HG02970 (cell line): Measurements from ENCODE around the gene FOXS1.

Source experiments
- ATAC-seq: cut with Tn5 transposase; IDR thresholded peaks from one replicate; pipeline ENCODE4 v1.9.1; 2021; ENCODE audit warnings: mild to moderate bottlenecking, moderate library complexity, moderate number of reproducible peaks; ENCODE audit not compliant: unreplicated experiment, low FRiP score

Gene FOXS1

DNA sequence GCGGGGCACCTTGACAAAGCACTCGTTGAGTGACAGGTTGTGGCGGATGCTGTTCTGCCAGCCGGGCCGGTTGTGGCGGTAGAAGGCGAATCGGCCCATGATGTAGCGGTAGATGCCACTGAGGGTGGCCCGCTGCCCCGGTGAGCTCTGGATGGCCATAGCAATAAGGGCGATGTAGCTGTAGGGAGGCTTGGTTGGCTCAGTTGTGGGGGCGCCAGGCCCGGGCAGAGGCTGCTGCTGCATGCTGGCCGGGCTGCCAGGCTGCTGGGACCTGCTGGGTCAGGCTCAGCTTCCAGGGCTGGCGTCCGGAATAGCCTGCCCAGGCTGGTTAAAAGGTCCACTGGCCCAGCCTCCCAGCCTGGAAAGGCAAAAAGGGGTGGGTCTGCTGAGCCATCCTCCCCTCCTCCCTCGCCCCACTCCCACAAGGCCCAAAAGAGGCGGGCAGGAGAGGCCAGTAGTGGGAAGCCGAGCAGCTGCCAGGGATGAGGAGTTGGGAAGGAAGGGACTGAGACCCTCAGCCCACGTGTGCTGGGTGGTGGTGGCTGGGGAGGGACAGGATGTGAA, at the start of gene FOXS1:
TSS of gene FOXS1 (minus strand) at position 305 of the 564 bp plus-strand sequence. CDS start at position 243, 62 bp downstream.
- ATAC-seq: no peak

DNA sequence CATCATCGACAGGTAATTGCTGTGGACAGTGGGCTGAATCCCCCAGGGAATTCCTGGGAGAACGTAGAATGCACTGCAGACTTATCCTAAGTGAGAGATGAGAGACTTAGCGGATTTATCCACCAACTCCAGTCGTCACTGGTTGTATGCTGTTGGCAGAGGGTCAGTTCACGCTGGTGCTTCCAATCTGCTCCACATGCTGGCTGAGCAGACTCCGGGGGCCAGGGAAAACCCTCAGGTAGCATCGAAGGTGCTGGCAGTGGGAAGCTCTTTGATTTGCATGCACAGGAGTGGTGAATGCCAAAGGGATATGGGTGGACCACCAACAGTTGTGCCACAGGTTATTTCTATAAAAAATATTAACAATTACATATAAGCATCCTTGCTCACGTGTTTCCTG, 45.2 kb upstream of the FOXS1 start:
- no peak for ATAC-seq

DNA sequence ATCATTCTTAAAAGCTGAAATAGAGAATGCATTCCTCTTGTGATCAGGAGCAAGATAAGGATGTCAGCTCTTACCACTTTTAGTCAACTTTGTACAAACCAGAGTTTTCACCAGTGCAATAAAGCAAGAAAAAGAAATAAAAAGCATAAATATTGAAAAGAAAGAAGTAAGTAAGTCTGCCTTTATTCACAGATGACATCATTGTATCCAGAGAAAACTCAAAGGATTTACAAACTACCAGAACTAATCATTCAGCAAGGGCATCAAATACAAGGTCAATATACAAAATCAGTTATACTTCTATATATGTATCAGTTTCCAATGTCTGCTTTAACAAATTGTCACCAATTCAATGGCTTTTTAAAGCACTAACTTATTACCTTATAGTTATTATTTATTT, 38.4 kb upstream of the FOXS1 start:
- ATAC-seq: no peak

DNA sequence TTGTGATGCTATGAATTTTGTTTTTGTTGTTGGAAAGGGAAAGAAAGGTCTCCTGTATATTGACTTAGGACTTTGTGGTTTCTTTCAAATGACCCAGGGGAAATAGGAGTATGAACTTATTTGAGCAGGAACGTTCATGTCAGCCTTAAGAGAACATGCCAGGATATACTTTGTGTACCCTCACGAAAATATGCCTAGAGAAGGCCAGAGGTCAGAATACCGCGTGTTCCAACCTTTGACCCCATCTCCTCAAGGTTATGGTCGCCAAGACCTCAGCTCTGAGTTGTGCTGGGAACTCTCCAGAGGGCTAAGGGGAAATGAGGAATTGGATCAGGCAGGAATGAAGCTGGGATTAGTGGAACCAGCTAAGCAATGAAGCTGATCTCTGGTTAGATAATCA, 36.5 kb upstream of the FOXS1 start:
- no peak for ATAC-seq

DNA sequence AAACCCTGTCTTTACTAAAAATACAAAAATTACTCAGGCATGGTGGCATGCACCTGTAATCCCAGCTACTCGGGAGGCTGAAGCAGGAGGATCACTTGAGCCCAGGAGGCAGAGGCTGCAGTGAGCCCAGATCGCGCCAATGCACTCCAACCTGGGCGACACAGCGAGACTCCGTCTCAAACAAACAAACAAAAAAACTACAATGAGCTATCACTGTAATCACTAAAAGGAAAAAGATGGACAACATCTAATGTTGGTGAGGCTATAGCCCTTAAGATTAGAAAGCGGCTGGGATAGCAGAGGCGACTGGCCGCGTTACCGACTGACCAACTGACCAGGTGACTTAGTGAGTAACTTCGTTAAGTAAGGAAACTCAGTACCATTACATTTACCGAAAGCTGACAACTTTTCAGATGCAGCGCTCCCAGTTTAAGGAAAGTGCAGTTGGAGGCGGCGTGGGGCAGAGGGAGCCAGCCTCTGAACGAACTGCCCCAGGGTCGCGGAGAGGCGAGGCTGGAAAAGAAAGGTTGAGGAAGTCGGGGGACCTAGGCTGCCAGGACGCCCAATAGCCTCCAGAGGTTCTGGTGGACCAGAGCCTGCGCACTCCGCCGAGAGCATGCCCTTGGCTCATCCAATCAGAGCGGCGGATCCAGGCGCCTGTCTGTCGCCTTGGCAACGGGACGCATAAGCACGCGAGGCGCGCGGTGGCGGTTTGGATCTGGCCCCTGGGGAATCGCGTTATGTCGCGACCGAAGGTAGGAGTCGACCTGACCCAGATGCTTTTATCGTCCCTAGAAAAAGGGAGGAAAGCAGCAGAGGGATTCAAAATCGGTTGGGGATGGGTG, 34.0 kb upstream of the FOXS1 start:
- ATAC-seq: peak; percentile 71

DNA sequence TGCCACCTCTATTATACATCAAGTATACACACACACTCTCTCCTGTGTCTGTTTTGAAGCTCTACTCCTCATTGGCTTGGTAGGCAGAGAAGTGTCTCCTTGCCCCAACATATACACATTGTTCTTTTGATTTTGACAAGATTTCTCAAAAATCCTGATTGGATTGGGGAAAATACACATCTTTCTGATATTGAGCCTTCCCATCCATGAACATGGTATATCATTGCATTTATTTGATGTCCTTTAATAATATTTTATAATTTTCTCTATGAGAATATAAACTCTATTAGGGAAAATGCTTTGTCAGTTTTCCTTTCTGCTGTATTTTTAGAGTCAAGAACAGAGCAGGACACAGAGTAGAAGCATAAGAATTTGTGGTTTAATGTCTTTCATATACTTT, 32.3 kb upstream of the FOXS1 start:
- no peak for ATAC-seq

DNA sequence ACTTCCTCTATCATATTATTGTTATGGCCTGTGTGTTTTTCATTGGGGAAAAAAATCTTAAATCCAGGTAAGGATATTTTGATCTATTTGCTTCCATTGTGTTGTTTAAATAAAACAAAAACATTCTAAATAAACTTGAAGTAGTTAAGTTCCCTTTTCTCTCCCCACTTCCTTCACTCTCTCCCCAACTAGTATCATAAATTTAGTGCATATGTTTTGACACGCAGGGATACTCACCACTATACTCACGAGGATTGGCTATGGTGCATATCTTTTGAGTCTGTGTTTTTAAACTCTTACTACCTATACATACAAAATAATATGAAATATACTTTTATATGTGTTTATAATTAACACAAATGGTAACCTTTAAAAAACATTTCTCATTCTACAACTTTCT, 30.3 kb upstream of the FOXS1 start:
- no peak for ATAC-seq

DNA sequence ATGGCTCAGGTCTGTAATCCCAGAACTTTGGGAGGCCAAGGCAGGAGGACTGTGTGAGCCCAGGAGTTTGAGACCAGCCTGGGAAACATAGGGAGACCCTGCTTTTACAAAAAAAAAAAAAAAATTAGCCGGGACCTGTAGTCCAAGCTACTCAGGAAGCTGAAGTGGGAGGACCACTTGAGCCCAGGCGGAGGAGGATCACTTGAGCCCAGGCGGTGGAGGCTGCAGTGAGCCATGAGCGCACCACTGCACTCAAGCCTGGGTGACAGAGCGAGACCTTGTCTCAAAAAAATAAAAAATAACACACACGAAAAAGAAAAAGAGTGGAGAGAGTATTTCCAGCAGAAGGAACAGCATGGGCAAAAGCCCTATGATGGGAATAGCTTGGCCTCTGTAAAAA, 27.0 kb upstream of the FOXS1 start:
- ATAC-seq: no peak

DNA sequence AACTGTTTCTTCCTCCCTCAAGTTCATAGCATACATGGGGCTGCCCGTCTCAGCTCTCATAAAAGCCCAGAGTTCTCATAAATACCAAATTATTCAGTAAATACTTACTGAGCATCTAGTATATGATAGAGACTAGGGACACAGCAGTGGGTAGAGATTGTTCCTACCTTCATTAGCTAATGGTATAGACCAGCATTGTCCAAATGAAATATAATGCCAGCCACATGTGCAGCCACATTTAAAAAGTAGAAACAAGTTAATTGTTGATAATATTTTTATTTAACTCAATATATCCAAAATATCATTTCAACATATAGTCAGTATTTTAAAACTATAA, 26.2 kb upstream of the FOXS1 start:
- ATAC-seq: no peak

DNA sequence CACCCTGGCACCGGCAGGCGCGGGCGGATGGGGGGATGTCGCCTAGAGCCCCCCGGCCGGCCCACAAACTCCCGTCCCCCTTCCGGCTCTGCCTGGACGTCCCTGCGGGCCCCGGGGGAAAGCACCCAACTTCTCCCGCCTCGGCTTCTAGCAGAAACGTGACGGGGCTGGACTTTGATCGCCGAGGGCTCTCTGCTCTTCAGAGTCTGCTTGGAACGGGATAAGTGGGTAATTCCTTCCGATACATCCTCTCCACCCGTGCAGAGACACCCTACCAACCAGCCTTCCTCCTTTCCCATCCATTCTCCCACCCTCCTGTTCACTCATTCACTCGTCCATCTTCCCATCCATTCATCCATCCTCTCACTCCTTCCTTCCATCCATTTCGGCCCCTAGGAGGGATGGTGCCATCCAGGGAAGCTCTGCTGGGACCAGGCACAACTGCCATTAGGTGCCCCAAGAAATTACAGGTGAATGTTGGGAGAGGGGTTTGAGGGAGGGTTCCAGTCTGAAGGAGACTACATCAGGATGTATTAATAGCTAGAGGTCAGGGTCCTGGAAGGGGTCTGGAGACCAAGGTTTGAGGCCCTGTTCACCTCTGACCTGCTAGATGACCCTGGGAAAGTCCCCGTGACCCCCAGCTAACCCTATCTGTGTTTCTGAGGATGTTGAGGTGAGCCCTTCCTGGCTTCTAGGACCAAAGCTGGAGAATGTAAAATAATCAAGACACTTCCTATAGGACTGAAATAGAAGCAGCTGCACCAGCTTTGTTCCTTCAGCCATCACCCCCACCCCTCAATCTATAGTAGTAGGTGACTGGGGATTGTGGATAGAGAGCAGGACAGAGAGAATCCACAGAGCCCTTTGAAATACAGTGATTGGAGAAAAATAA, 25.6 kb upstream of the FOXS1 start:
- no peak for ATAC-seq

DNA sequence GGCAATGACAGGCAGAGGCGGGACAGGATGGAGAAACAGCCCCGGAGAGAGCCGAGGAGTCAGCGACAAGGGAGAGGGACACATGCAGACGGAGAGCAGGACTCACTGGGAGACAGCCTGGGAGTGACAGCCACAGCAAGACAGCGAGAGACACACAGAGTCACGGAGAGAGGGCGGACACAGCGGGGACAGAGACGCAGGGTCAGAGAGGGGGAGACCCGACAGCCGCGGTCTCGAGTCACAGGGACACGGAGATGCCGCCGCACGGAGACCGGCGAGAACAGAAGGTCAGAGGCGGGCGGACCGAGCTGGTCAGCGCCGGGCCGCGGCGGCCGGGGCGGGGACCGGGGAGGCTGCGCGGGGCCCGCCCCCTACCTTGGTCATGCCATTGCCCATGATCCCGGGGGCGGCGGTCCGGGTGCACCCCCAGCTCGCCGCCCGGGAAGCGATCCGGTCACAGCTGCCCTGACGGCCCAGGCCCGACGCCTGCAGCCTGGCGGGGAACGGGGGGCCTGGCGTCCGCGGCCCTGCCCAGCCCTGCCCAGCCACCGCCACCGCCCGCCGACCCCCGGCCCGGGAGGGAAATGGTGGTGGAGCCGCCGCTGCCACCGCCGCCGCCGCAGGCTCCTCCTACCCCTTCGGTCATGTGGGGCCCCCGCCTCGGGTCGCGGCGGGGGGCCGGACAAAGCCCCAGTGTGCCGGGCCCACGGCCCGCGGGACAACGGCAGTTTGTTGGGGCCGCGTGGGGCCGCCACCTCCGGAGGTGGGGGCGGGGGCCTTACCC, 24.7 kb upstream of the FOXS1 start, which contains the start of the genes DUSP15 and TTLL9:
TSS of gene DUSP15 (minus strand) at position 586 of the 784 bp plus-strand sequence. CDS start at position 396, 190 bp downstream.
TSS of gene TTLL9 (plus strand) at position 693 of the 784 bp plus-strand sequence. CDS start 493 bp downstream, outside the sequence.
- ATAC-seq: no peak

DNA sequence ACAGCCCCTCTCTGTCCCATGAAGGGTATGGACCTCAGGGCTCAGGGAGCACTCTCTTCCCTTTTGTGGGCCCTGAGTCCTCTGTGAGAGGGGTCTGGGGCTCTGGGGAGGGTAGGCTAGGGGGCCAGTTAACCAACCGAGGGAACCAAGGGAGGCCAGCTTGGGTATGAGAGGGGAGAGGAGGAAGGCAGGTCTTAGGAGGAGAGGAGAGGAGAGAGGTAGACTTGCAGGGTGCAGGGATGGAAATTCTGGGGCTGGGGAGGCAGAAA, 24.2 kb upstream of the FOXS1 start:
- ATAC-seq: no peak

DNA sequence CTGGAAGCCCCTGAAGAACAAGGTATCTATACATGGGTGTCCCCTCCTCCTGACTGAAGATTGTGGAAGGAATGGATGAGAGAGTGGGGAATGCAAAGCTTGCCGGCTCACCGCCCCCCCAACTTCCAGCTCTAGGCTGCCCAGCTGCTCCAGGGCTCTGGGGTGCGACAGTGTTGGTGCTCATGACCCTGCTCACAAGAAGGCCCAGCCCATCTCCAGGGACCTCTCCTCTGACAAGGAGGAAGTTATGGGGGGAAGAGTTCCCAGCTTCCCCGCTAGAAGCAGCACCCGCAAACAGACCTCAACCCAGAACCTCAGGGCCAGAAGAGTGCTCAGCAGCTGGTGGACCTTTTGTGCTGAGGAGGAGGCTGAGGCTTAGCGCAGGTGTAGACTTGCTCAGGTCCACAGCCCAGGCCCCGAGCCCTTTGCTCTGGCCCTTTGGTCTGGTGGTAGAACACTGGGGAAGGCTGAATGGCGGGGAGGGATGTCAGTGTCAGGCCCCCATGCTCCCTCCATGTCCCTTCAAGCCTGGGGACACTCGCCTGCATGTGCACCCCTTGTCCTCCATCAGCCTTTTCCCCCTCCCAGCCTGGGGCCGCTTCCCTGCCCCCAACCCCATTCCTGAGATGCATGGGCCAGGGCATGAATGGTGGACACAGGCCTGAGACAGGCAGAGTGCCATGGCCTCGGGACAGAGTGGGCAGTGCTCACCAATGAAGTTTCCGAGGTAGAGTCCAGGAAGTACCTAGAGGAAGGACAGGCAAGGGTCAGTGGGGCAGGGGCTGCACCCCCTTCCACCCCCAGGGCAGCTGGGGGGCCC, 23.7 kb upstream of the FOXS1 start:
- no peak for ATAC-seq

DNA sequence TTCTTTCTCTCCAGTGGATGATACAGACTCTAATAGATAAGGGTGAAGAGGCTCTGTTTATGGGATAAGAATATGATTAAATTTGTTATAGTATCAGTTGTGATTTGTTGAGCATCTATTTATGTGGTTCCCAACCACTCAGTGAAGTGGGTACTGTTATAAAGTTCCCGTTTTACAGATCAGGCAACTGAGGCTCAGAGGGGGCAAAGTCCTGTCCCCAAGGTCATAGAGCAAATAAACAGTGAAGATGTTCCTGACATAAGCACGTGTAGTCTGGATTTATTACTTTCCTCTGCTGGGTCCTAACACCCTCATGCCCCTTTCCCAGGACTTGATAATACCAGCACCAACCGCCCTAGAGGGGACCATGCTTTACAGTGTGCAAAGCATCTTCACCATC, 20.8 kb upstream of the FOXS1 start:
- ATAC-seq: no peak

DNA sequence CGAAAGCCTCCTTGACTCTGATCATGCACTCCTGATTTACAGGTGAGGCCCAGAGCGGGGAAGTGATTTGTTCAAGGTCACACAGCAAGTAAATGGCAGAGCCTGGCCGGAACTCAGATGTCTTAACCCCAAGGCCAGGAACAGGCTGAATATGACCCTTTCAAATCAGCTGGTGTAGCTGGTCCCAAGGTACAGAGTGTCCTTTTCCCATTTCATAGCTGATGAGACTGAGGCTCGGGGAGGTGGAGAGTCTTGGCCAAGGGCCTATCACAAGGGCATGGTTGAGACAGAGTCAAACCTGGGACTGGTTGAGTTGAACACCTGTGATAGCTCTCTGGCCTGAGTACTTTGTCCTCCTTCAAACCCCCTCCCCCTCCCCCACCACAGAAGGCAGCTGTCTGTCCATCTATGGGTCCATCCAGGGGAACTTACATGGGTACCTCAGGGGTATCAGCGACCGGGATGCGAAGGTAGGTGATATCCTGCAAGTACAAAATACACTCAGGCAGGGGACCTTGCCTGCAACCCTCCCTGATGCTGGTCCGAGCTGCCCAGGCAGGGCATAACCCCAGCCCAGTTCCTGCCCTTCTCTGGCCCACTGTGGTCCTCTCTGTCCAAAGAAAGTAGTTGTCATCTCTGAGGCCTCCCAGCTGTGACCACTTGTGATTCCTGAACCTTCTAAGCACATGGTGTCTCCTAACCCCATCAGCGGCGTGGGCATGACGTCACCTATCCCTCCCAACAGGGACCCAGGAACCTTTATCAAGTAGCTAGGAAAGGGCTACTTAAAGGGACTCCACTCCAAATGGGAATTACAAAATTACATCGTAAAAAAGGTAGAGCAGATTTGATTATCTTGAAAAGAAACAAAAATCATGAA, 19.4 kb upstream of the FOXS1 start:
- ATAC-seq: no peak

DNA sequence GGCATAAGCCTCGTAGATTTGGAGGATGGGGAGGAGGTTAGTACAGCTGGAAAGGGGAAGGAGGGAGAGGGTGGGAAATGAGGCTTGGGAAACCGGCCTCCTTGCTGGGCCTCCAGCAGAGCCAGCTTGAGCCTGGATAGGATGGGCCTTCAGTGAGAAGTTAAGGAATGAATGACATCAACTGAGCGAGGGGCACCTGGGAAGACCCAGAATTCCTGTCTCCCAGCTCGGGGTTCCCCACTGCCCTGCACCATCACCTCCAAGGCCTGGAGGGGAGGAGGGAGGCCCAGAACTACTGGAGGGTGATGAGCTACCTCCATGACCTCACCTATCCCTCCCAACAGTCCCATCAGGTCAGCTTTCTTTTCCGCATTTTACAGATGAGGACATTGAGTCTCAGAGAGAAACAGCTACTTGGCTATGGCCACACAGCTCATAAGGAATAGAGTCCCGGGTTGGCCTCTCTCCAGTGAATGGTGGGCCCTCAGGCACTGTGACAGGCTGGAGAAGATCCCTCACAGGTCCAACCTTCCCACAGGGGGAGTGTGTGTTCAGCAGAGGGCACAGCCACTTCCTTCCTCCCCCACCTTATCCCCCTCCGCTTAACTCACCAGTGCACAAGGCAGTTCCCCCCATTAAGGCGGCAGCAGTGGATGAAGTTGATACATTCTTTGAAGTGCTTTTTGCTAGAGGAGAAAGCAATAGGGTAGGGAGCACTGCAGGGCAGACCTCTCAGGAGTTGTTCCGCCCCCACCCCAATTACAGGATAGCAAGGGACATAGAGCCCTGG, 18.1 kb upstream of the FOXS1 start:
- ATAC-seq: no peak

DNA sequence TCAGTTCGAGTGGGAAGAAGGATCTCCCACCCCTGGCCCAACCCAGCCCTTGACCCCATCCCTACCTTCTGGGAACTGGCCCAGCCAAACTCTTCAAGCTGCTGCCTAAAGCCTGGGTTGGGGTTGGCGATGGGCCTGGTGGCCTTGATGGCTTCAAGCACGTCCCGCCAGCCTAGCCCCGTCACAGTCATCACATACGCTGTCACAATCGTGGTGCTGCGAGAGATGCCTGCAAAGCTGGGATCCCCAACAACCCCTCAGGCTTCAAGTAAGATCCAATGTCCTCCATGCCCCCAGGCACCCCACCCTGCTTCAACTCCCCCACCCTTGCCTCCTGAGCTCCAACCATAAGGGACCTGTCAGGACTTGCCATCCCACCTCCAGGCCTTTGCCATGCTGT, 17.1 kb upstream of the FOXS1 start:
- no peak for ATAC-seq

DNA sequence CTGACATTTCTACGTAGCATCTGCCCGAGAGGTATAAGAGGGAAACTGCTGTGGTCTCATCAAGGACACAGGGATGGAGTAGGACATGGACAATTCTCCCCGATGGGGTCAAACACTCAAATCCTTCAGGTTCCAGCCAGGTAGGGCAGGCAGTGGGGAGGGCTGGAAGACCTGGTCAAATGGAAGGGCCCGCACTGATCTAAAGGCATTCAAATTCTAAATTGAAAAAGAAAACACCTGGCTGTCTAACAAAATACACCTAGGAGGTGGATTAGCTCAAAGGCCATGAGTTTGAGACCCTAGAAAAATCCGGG, 16.7 kb upstream of the FOXS1 start:
- no peak for ATAC-seq
